HG03095 (cell line): Measurements from ENCODE around the gene SC5D.

ENCODE experiments used
- ATAC-seq: cut with Tn5 transposase; IDR thresholded peaks from one replicate; pipeline ENCODE4 v1.9.1; 2021; ENCODE audit warnings: moderate library complexity; ENCODE audit not compliant: unreplicated experiment

The SC5D gene

DNA sequence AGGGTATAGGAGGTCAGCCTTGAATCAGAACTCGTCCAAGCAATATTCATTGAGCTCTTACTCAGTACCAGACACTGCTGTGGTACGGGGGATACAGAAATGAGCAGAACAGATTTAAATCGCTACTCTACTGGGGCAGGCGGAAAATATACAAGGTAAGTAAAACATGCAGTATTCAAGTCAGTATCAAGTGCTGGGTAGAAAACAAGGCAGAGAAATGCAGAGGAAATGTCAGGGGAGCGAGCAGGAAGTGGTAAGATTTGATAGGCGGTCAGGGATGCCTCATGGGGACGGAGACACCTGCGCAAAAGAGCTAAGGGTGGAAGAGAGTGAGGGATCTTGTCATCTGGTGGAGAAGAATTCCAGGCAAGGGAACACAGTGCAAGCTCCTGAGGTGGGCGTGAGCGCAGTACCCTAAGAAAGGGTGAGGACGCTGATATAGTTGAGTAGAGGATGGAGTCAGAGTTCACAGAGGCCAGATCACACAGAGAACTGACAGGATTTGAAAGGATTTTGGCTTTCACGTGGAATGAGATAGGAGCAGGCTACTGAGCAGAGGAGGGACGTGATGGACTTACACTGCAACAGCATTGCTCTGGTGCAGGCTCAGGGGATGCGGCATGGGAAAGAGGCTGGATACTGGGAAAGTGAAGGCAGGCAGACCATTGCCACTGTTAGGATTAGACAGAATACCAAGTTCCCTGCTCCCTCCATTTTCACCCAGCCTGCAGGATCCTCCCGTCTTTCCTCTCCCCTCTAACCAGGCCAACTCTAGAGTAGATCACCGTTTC lies 35.8 kb downstream of the SC5D start:
- no peak for ATAC-seq

DNA sequence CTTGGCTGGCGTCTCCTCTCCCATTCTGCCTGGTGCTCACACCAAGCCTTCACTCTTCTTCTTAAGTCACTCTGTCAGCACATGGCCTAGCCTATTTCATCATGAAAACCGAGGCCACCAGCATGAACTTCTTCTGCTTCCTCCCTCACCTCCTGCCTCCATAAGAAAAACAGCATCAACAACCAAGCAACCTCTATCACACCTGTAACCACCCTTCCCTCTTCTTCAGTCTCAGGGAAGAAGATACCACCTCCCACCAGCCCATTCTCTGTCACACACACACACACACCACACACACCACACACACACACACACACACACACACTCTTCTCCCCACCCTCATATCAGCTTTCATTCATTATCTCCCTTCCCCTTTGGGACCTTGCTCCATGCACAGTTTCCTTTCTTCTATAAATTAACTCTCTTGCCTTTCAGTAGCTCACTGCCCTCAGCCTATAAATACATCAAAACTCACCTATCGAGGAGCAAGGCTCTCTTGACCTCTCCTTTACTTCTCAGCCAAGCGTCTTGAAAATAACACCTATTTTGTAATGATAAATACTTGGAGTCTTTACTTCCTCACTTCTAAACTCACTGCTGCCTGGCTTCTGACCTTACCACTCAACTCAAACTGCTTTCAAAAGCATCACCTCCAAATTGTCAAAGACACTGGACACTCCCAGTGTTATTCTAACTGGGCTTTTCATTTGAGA lies 36.6 kb downstream of the SC5D start:
- no peak for ATAC-seq

DNA sequence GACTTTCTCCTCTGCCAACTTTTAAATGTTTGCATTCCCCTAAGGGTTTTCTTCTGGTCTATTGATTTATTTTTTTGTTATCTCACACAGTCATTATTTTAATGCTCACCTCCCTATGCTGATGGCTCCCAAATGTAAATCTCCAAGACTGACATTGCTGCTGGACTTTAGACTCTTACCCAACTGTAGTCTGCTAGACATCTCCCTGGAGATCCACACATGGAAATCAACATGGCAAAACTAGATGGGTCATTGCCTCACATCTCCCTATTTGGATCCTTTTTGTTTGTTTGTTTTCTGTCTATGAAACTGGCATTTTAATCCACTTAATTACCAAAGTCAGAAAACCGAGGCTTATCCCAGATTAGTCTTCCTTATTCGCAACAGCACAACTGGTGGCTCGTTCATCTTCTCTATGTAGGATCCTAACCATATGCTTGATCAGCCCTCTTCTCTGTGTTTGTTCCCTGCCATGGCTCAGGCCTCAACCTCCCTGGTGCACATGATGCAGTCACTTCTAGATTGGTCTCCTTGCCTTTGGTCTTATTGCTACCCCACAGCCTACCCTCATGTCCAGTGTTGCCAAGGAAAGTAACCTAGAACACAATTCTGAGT lies 37.3 kb downstream of the SC5D start:
- ATAC-seq, result no peak

DNA sequence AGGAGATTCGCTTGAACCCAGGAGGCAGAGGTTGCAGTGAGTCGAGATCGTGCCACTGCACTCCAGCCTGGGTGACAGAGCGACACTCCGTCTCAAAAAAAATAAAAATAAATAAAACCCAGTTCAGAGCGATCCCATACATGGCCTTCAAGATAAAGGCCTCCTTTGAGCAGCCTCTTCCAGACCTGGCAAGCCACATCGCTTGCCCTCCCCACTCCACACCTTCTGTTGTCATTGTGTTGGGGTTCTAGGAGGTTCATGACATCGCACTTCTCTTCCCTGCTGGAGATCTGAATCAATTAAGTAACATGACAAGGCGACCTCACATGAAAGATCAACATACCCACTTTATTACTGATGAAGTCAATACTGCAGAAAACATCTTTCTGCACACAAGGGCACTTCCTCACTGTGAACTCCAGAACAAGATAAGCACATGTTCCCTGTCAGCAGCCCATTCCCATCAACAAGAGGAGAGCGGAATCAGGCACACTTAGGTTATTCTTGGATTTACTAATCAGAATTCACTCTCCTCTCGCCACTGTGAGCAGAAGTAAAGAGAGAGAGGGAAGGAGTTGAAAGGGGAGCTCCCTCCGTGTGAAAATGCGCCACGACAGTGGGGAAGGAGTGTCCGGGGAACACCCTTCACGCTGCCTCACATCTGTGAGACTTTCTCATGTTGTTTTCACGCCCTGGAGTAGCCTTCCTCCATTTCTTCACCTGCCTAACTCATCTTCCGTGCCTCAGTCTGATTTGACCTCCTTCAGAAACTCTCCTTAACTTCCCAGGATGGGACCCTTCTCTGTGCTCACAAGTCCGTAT lies 38.3 kb downstream of the SC5D start:
- ATAC-seq, result no peak

DNA sequence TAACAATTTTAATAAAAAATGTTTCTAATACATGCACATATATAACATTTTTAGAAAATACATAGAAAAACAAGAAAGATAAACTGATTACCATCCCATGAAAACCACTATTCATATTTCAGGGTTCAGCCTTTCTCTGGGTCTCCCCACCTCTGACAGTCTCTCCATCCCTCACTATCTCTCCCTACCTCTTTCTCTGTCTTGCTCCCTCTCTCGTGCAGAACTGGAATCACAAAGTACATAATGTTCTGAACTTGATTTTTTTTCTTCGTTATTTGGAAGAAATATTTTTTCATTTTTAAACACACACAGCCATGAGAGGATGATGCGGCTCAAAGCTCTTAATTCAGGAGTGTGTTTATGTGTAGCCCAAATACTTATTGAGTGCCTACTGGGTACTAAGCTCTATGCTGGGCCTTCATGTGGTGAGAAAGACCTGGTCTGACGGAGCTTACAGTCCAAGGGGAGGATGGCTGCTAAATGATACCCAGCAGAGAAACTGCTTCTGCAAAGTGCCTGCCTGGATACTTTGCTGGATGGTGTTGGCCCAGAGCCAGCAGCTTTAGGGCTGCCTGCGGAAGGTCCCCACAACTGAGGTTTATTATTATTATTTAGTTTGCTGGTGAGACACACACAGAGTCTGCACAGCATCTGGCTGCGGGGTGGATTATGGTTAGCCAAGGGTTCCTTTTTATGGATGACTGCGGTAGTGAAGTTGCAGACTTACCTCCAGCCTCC lies 42.6 kb downstream of the SC5D start:
- ATAC-seq, result no peak

DNA sequence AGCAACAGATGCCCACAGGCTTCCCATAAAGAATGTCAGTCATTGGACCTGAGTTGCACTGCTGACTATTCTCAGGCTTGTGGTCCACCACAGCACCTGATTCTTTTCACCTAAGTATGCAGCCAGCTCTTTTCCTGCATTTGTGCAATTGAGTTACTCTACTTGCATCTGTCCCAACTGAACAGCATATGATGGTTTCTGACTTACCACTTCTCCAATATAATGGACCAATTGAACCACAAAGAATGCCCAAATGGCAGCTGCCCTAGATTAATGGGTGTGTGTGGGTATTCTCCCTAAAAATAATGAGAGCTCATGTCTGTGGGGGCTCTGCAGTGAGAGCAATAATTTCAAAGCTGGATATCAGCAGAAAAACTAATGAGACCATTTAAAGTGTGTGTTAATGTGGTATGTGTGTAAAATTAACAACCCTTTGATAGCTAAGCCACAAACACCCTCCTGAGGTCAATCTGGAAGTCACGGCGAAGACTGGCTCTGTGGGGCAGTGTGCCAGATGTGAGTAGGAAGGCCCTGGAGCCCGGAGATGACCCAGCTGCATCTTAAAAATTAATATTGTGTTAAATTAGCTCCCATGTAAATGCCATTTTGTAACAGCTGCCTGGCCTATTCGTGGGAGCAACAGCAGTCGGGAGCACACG lies 43.8 kb downstream of the SC5D start:
- ATAC-seq, result no peak

DNA sequence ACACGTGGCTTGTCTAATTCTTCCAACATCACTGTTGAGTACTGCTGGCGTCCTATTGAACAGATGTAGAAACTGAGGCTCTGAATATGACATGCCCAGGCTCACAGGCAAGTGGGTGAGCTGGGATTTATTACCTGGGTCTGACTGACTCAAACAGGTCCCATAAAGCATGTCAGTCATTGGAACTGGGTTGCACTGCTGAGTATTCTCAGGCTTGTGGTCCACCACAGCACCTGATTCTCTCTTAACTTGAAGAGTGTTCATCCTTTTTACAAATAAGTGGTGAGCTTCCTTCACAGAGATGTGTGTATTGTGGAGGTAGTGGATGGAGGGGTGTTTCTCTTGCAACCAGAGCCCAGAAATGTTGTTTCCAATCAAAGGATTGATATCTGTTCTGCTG lies 44.5 kb downstream of the SC5D start:
- ATAC-seq, result peak; percentile 45

DNA sequence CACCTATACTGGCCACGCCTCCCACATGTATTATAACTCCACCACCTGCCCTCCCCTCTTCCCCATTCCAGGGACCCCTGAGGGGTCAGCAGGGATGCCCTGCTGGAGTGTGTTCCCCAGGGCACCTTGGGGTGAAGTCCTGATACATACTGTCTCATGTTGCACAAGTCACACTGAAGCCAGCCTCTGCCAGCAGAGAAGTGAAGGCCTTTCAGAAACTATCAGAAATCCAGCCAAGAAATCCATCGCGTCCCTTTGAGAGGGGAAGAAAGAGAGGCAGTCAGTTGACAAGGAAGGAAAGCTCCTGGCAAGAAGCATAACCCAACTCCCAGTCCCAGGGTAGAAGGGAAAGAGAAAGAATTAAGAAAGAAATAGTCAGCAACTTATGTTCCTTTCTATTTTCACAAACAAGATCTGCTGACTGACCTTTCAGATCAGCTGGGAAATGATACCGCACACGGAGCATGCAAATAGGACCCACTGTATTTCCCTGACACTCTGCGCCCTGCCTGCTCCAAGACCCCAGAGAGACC lies 45.2 kb downstream of the SC5D start:
- no peak for ATAC-seq

DNA sequence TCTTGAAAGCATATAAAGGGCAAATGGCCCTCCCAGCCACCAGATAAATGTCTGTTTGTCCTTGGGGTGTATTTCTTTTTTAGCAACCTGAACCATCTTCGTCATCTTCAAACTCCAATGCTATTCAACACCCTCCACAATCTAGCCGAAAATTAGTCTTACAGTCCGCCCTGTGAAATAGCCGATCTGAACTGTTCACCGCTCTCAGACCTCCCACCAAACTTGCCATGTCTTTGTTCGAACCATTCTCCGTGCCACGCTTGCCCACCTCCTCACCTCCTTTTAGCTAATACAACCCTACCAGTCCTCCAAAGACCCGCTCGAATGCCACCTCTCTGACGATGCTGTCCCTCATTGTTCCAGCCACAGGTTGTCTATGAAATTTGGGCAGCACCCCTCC lies 46.0 kb downstream of the SC5D start:
- no peak for ATAC-seq

DNA sequence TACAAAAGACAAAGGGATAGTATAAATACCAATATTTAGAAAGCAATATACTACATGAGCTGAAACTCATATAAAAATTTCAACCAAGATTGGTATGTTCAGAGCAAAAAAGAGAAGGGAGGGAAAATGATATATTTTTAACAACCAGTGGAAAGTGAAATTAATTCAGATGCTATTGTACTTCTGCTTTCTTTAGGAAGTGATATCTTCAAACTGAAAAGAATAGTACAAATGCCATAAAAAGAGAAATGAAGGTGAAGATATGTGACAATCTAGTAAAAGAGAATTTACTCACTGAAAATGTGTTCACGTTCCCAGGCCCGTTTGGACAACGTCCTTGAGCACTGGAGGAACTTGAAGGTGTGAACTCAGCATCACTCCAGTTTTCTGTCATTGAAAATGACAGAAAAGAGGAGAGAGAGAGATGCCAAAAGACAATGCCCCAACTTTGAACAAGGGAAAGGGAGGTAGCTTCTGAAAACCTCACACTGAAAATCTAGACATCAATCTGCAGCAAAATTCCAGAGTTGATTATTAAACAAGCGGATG lies 47.5 kb downstream of the SC5D start:
- ATAC-seq, result no peak

DNA sequence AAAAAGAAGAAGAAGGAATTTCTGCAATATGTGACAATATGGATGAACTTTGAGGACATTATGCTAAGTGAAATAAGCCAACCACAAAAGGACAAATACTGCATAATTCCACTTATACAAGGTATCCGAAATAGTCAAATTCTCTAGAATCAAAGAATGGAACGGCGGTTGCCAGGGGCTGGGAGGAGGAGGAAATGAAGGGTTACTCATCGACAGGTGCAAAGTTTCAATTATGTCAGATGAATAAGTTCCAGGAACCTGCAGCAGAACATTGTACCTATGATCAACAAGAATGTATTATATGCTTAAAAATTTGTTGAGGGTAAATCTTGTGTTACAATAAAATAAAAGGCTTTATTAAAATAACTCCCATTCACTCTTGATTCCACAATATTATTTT lies 49.0 kb downstream of the SC5D start:
- ATAC-seq, result no peak

DNA sequence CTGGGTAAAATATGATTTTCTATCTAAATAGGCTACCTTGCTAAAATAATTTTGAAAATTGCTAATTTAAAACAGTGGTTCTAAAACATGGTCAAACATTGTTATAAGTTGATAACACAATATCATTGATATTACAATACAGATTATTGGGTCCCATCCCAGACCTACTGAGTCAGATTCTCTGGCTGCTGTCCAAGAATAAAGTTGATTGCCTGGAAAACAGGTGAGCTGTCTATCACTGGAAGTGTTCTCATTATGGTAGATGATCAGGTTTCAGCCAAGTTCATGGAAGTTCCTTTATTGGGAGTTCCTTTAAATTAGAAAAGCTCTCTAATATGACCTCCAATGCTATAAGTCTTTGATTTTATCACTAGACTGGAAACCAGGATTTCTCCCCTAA lies 52.3 kb downstream of the SC5D start:
- ATAC-seq, result no peak

DNA sequence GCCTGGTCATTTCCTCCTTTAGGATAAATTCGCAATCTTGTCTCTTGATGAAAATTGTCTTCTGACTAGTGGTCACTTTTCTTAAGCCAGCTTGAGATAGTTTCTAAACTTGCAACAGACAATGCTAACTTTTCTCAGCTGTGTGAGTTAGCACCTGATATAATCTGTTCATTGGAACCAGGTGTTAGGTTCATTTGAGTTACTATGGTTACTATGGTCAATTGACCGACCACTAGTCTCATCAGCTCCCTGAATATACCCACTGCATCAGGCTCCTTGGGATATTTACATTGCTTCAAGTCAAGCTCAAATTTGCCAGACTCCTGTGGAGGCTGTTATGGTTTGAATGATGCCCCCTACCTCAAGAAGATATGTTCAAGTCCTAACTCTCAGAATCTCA lies 54.5 kb downstream of the SC5D start:
- no peak for ATAC-seq

DNA sequence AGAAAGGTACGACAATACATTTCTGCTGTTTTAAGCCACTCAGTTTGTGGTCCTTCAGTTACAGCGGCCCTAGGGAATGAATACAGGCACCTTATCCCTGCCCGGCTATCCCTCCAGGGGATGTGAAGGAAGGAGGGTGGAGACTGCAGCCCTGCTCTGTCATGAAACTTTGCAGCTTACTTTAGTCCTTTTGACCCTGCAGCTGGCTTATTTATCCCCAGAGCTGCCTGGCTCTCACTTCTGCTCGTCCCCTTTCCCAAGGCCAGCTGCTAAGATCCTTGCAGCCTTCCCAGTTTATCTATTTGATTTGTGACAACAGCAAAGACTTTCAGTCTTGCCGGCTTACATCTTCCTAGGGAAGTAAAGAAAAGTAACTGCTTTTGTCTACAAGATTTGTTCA lies 55.2 kb downstream of the SC5D start:
- ATAC-seq, result no peak

DNA sequence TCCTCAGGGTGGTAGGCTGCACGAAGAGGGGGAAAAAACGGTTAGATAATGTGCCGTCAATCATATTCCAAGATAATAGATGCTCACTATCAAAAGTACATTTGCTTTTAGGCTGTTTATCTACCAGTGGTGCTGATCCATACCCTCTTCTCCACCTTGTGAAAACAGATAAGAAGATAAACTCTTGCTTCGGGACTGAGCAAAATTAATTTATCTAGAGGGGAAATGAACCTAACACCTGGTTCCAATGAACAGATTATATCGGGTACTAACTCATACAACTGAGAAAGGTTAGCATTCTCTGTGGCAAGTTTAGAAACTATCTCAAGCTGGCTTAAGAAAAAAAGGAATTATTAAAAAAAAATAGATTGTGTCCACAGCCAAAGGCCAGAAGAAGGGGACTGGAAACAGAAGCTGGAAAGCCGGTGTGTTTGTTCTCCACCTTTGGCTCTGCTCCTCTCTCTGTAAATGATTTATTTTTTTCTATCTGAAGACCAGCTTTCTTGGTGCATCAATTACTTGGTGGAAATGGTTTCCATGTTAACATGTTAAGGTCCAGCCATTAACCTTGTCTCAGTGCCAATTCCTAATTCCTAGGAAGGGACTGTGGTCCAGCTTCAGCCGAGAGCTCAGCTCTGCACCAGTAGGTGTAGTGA lies 55.8 kb downstream of the SC5D start:
- ATAC-seq, result no peak

DNA sequence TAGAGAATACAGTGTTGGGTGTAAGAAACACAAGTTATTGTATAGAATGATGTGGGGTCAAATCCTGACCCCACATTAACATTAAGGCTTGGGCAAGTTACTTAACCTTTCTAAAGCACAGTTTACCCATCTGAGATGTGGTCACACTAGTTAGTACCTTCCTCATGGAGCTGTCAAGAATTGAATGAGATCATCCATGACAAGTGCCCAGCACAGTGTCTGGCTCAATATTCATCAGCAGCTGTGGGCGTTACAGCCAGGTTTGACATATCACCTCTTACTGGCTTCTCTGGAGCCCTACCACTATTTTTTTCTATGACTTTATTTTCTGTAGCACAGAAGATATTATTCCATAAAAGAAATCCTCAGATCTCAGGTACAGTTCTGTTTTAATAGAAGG lies 57.2 kb downstream of the SC5D start:
- no peak for ATAC-seq

DNA sequence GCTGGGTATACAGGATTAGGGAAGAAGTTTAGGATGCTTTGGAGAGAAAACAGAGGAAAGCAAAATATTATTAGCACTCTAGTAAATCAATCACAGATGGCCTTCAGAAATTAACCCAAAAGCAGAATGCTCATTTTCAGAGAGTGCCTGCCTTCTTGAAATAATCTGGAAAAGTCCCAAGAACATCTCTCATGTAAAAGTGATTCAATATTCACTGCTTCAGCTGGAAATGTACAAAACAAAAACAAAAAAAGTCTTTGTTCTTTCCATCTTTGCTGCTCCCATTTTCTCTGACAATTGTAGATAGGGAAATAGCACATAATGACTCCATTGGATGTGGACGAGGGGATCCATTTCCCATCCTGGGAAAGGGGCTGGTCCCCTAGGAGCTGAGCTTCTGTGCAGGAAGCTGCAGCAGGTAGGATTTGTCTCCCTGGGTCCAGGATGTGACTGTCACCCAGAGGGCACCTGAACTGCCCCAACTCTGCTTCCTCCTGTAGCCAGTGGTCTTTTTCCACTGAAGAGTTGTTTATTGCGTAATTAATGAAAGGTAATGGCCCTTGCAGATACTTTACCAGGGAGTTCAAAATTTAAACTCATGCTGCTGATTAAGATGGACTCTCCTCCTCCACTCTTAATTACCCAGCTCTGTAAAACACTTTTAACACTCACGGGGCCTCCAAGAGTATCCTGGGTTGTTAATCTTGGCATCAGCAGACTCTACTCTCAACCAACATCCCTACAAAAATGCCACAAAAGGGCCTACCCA lies 57.9 kb downstream of the SC5D start:
- ATAC-seq, result no peak

DNA sequence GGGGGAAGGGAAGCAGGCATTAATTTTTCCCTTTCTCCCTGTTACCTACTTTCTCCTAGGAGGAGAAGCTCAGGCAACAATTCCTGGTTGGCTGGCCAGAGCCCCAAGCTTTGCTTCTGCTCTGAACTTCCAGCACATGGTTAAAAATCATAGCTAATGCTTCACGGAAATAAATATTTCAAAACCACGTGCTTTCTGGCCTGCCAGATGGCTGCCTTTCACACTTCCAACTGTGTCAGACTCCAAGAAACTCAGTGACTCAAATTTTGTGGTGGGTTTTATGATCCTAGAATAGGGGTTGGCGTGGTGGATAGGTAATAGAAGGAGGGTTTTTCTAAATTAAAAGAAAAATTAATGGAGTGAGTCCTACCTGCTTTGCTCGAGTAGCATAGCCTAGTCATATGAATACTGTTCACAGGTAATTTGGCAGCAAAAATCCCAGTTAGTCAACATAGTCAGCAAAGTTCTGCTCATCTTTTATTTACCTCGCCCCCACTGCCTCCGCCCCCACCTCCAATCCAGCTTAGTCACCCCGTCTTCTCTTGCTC lies 58.6 kb downstream of the SC5D start:
- ATAC-seq, result no peak
